ENCODE measurements around the gene SLF1. TPM values are rescaled to one million over a fixed set of nuclear protein-coding genes. Genes with fewer than 3 reads are reported as not detected.

Gene SLF1
- total RNA-seq, 1 experiment from 2014 or later, result 10.2 TPM

GRCh38 chr5:94672746-94673145, 54.3 kb downstream of the SLF1 start:
- Histone ChIP-seq H3K4me3 (no peak overlapping the region), H2AFZ (no peak overlapping the region), H3K4me2 (no peak overlapping the region), H3F3A (ENCODE audit: insufficient read depth, low read depth) (no peaks in the 10 kb centered on the region), H3K9me2 (ENCODE audit: insufficient read depth) (no peaks in the 10 kb centered on the region), H3K4me1 (replicated peaks; ENCODE audit: insufficient read depth) (no peaks in the 10 kb centered on the region), H3K79me2 (ENCODE audit: low read depth) (no peaks in the 10 kb centered on the region), H4K20me1 (ENCODE audit: insufficient read depth) (no peaks in the 10 kb centered on the region), H3K36me3 (ENCODE audit: low read depth) (peaks cover 5% of the 10 kb centered on the region; the same call in 1 of the 2 replicates), H3K9me3 (ENCODE audit: insufficient read depth, low read depth) (no peaks in the 10 kb centered on the region), H3K27ac (no peak overlapping the region), H3K27me3 (ENCODE audit: insufficient read depth, low read depth) (no peaks in the 10 kb centered on the region)
- TF ChIP-seq CTCF (conservative IDR thresholded peaks at IDR 0.05) (no peak), EZH2 (IDR thresholded peaks at IDR 0.05; ENCODE audit: low read depth) (no peak)
- no TSS peak for BruUV-seq (replicated peaks)
- no peak for DNase-seq
- POLR2A ChIA-PET (ENCODE audit: unreplicated experiment), result no interaction called here
- intact Hi-C loops (cut with micrococcal nuclease; ENCODE audit: unreplicated experiment), result no loop called here
- CTCF ChIA-PET, result no interaction called here

GRCh38 chr5:94674490-94675382, 56.3 kb downstream of the SLF1 start:
- ChIA-PET POLR2A (ENCODE audit: unreplicated experiment) (interaction anchor here (0.6 kb wide), 1 partner anchor 788 kb away, joined by 4 read pairs; no protein-coding TSS in a partner anchor), CTCF (no interaction called here)
- no peaks in the 10 kb centered on the region for H3F3A ChIP-seq (ENCODE audit: insufficient read depth, low read depth)

GRCh38 chr5:94675965-94676618, 57.6 kb downstream of the SLF1 start:
- no peak overlapping the region for H3K4me2 ChIP-seq
- H3K4me1 ChIP-seq (replicated peaks; ENCODE audit: insufficient read depth), result no peaks in the 10 kb centered on the region
- H3K9me3 ChIP-seq (ENCODE audit: insufficient read depth, low read depth), result no peaks in the 10 kb centered on the region
- peaks cover 5% of the 10 kb centered on the region for H3K36me3 ChIP-seq (ENCODE audit: low read depth)
- H3F3A ChIP-seq (ENCODE audit: insufficient read depth, low read depth), result no peaks in the 10 kb centered on the region
- H3K79me2 ChIP-seq (ENCODE audit: low read depth), result no peaks in the 10 kb centered on the region
- ChIA-PET POLR2A (ENCODE audit: unreplicated experiment) (no interaction called here), CTCF (no interaction called here)
- intact Hi-C loops (cut with micrococcal nuclease; ENCODE audit: unreplicated experiment), result no loop called here
- TF ChIP-seq EZH2 (IDR thresholded peaks at IDR 0.05; ENCODE audit: low read depth) (no peak), CTCF (conservative IDR thresholded peaks at IDR 0.05) (no peak)
- H2AFZ ChIP-seq, result no peak overlapping the region
- no peak overlapping the region for H3K4me3 ChIP-seq
- H4K20me1 ChIP-seq (ENCODE audit: insufficient read depth), result no peaks in the 10 kb centered on the region
- no TSS peak for BruUV-seq (replicated peaks)
- H3K27me3 ChIP-seq (ENCODE audit: insufficient read depth, low read depth), result no peaks in the 10 kb centered on the region
- no peaks in the 10 kb centered on the region for H3K9me2 ChIP-seq (ENCODE audit: insufficient read depth)
- H3K27ac ChIP-seq, result no peak overlapping the region
- DNase-seq, result no peak

More at GRCh38 chr5:94674490-94675382, 56.3 kb downstream of the SLF1 start:
- Histone ChIP-seq H3K27ac (no peak overlapping the region), H3K36me3 (ENCODE audit: low read depth) (peaks cover 5% of the 10 kb centered on the region; the same call in 1 of the 2 replicates), H3K4me1 (replicated peaks; ENCODE audit: insufficient read depth) (no peaks in the 10 kb centered on the region), H3K9me2 (ENCODE audit: insufficient read depth) (no peaks in the 10 kb centered on the region), H3K9me3 (ENCODE audit: insufficient read depth, low read depth) (no peaks in the 10 kb centered on the region), H3K4me2 (no peak overlapping the region), H2AFZ (no peak overlapping the region), H3K4me3 (no peak overlapping the region), H3K79me2 (ENCODE audit: low read depth) (no peaks in the 10 kb centered on the region), H4K20me1 (ENCODE audit: insufficient read depth) (no peaks in the 10 kb centered on the region), H3K27me3 (ENCODE audit: insufficient read depth, low read depth) (no peaks in the 10 kb centered on the region)
- TF ChIP-seq CTCF (conservative IDR thresholded peaks at IDR 0.05), result no peak
- intact Hi-C loops (cut with micrococcal nuclease; ENCODE audit: unreplicated experiment), result no loop called here
- BruUV-seq (replicated peaks), result no TSS peak
- no peak for DNase-seq
